K562 (cell line): ENCODE results near the gene CCNC. TPM values are rescaled to one million over a fixed set of nuclear protein-coding genes. Genes with fewer than 3 reads are reported as not detected.

ENCODE experiments used
- CEBPB ChIP-seq: fragments of 450-650 bp; IDR thresholded peaks from 2 replicates; pipeline ENCODE4 v1.6.1; 2016; ENCODE audit warnings: missing genetic modification characterization, missing compliant biosample characterization
- CEBPG ChIP-seq, 3 experiments: fragments of 200-800 bp in 1 of 3; sonication (Bioruptor generic) in 1 of 3; sonication (generic) in 1 of 3; formaldehyde crosslinking in 1 of 3; IDR thresholded peaks in 2 of 3; conservative IDR thresholded peaks in 1 of 3; 2 replicates each; pipeline versions ENCODE4 v1.6.1 to v1.8.0; 2016 to 2022; ENCODE audit warnings: missing compliant biosample characterization in 2 of 3, missing genetic modification characterization in 2 of 3, mild to moderate bottlenecking in 1 of 3, missing genetic modification reagents in 1 of 3
- NFYB ChIP-seq: IDR thresholded peaks from 2 replicates; pipeline ENCODE4 v1.6.1; 2011; ENCODE audit warnings: mild to moderate bottlenecking, moderate library complexity; ENCODE audit not compliant: insufficient read length; ENCODE audit errors: extremely low read depth
- POLR2G ChIP-seq: fragments of 200-400 bp; formaldehyde crosslinking; IDR thresholded peaks from 2 replicates; pipeline ENCODE4 v1.6.1; 2017; ENCODE audit warnings: low read depth, mild to moderate bottlenecking, antibody characterized with exemption, low read length, moderate library complexity
- PYGO2 ChIP-seq: fragments of 450-650 bp; IDR thresholded peaks from 2 replicates; pipeline ENCODE4 v1.6.1; 2016; ENCODE audit warnings: mild to moderate bottlenecking, missing genetic modification characterization, moderate library complexity, missing compliant biosample characterization
- SMAD2 ChIP-seq: fragments of 150-350 bp; IDR thresholded peaks from 2 replicates; pipeline ENCODE4 v1.6.1; 2014; ENCODE audit warnings: low read depth, mild to moderate bottlenecking, low read length
- SREBF2 ChIP-seq: sonication (generic); formaldehyde crosslinking; IDR thresholded peaks from 2 replicates; pipeline ENCODE4 v1.4.0; 2020; ENCODE audit warnings: mild to moderate bottlenecking, missing genetic modification reagents
- ZNF408 ChIP-seq: fragments of 250-450 bp; sonication (Bioruptor Pico); IDR thresholded peaks from 2 replicates; pipeline ENCODE4 v1.4.0; 2020; ENCODE audit warnings: low read depth, mild to moderate bottlenecking, moderate library complexity
- polyA plus RNA-seq, 8 experiments: library from polyadenylated mRNA; depleted of rRNA in 4 of 8; stranded (reverse) in 5 of 8; unstranded in 3 of 8; fragments of >200 nt; fragmentation: Nextera tagmentation in 2 of 8; fragmentation: Illumina TruSeq in 1 of 8; extraction: Ambion mirVana in 2 of 8; extraction: Trizol in 1 of 8; gene quantifications; 2 replicates each; pipeline versions ENCODE4 v1.2.1 to v1.2.3, GENCODE V29; 2011 to 2014; ENCODE audit warnings: inconsistent platforms in 1 of 8, missing spikeins in 1 of 8
- total RNA-seq, 7 experiments: library from RNA; depleted of rRNA in 6 of 7; stranded (reverse); fragments of >200 nt in 6 of 7; fragmentation: Illumina TruSeq in 2 of 7; extraction: Trizol in 2 of 7; gene quantifications; 2 replicates each; pipeline versions ENCODE4 v1.2.1 to v1.2.3, GENCODE V29; 2011 to 2021; ENCODE audit warnings: low replicate concordance in 1 of 7
- TF ChIP-seq, protein P1 (sequence below): fragments of 250-450 bp; sonication (Bioruptor Pico); IDR thresholded peaks from 2 replicates; pipeline ENCODE4 v1.4.0; 2020; ENCODE audit warnings: borderline replicate concordance
- TF ChIP-seq, protein P2 (sequence below), 2 experiments: fragments of 450-650 bp; conservative IDR thresholded peaks; 2 replicates each; pipeline ENCODE4 v1.6.1; 2017; ENCODE audit warnings: mild to moderate bottlenecking in 2 of 2, moderate library complexity in 2 of 2
- TF ChIP-seq, protein P3 (sequence below): fragments of 250-450 bp; sonication (Bioruptor Pico); IDR thresholded peaks from 2 replicates; pipeline ENCODE4 v1.5.0; 2021; ENCODE audit warnings: mild to moderate bottlenecking, moderate library complexity

The CCNC gene
- total and polyA plus RNA-seq, 9 of the 15 experiments (the other 6 are each of a cell fraction or from before 2014, with no cell fraction given), result 68.7 to 177 (median 99.6) TPM

DNA sequence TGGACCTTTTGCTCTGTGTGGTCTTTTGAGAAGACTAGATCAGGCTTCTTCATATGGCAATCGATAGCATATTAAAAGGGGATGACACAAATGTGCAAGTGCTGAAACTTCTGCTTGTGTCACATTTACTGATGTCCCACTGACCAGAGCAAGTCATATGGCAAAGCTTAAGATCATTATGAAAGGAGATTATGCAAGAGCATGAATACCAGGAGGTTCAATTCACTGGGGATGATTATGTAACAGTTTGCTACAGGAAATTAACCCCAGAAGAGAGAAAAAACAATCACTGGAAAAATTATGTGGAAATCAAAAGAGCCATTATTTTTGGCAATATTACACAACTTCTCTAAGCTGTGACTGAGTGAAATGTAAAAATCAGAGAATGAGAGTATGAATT lies 24.4 kb upstream of the CCNC start (continued):
- TF ChIP-seq, protein P1, sequence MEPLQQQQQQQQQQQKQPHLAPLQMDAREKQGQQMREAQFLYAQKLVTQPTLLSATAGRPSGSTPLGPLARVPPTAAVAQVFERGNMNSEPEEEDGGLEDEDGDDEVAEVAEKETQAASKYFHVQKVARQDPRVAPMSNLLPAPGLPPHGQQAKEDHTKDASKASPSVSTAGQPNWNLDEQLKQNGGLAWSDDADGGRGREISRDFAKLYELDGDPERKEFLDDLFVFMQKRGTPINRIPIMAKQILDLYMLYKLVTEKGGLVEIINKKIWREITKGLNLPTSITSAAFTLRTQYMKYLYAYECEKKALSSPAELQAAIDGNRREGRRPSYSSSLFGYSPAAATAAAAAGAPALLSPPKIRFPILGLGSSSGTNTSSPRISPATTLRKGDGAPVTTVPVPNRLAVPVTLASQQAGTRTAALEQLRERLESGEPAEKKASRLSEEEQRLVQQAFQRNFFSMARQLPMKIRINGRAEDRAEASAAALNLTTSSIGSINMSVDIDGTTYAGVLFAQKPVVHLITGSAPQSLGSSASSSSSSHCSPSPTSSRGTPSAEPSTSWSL (CRISPR knock-in tag), result no peak
- TF ChIP-seq, protein P2, sequence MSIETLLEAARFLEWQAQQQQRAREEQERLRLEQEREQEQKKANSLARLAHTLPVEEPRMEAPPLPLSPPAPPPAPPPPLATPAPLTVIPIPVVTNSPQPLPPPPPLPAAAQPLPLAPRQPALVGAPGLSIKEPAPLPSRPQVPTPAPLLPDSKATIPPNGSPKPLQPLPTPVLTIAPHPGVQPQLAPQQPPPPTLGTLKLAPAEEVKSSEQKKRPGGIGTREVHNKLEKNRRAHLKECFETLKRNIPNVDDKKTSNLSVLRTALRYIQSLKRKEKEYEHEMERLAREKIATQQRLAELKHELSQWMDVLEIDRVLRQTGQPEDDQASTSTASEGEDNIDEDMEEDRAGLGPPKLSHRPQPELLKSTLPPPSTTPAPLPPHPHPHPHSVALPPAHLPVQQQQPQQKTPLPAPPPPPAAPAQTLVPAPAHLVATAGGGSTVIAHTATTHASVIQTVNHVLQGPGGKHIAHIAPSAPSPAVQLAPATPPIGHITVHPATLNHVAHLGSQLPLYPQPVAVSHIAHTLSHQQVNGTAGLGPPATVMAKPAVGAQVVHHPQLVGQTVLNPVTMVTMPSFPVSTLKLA (conservative IDR thresholded peaks at IDR 0.05), result no peak
- TF ChIP-seq CEBPG (CRISPR knock-in tag; IDR thresholded peaks at IDR 0.05) (no peak), CEBPG (tag; conservative IDR thresholded peaks at IDR 0.05 in 1 of 2, IDR thresholded peaks at IDR 0.05 in 1 of 2) (peak in 1 of 2 experiments; percentile 25; a peak in 2 of 4 replicates), ZNF408 (CRISPR knock-in tag) (no peak), SMAD2 (no peak), NFYB (no peak), PYGO2 (tag) (no peak), CEBPB (peak; percentile 54), SREBF2 (CRISPR knock-in tag) (no peak), POLR2G (no peak)
- TF ChIP-seq, protein P3, sequence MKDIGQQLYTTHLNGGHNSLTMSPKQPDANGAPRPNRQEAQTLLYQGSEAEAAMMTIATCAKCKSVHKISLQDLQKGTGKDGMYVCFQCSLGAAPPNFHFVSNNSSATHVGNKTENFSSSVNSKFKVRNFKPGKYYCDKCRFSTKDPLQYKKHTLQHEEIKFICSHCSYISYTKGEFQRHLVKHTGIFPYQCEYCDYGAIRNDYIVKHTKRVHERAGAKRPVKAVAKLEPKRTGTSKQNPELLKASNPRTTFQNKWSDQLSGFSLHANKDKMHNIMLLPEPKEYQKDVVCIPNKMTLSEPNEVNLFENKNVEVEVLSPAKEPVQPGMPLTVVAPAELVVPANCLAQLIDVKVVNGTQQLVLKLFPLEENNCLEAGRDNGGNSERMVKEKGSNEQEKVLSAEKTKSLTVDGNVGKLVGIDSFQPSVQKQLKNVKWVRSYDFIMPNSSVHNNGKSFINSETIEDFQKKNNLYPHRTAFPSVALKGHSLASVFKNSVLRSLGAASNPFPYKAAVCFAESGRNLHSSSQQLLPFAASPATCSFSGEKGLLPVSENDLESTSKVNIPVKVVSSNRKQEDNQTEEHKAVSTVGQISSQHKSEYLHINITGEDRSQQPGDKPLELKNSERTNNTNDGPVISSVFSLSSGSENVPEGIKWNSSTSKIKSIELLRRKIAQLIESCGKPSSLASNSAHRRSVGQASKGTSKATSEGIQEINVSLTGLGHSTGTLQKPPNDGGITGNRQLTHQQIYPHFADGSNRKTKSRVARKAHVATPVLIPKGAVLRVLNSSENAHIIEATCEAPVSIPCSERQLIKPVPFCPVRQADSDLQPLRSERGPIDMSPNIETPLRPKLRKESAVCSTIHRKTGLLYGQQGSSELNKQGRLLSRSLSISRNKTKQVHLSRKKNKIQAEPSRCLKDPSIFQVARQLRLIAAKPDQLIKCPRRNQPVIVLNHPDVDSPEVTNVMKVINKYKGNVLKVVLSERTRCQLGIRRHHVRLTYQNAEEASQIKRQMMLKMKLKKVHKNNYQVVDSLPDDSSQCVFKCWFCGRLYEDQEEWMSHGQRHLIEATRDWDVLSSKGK (CRISPR knock-in tag), result no peak
